NOMO-1 treated with DMSO at 0.1 percent for 48 hours (cell line): Measurements from ENCODE around the gene DENND5A.
"Not testable (repeated sequence)": the region's sequence is repeated elsewhere in the genome, so short reads cannot be mapped to it uniquely, and the experiment has no call there.

ENCODE experiments used
- DNase-seq: peaks from one replicate; lab custom pipeline; 2025; ENCODE audit not compliant: unreplicated experiment; lab: John Stamatoyannopoulos, UW

Gene DENND5A

DNA sequence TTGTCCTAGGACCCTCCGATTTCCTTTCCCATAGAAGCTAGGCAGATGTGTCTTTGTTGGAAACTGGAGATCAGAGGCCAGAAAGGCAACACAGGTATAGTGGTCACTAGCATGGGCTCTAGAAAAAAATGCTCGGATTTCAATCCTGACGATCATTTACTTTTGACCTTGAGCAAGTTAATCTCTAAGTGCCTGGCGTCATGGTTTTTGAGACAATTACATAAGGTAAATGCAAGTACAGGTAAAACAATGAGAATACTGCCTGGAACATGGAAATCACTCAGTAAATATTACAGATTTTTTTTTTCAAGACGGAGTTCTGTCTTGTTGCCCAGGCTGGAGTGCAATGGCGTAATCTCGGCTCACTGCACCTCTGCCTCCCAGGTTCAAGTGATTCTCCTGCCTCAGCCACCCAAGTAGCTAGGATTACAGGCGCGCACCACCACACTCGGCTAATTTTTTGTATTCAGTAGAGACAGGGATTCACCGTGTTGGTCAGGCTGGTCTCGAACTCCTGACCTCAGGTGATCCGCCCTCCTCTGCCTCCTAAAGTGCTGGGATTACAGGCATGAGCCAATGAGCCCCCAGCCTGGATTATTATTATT, 1.1 kb upstream of the DENND5A start:
- DNase-seq, result no peak

DNA sequence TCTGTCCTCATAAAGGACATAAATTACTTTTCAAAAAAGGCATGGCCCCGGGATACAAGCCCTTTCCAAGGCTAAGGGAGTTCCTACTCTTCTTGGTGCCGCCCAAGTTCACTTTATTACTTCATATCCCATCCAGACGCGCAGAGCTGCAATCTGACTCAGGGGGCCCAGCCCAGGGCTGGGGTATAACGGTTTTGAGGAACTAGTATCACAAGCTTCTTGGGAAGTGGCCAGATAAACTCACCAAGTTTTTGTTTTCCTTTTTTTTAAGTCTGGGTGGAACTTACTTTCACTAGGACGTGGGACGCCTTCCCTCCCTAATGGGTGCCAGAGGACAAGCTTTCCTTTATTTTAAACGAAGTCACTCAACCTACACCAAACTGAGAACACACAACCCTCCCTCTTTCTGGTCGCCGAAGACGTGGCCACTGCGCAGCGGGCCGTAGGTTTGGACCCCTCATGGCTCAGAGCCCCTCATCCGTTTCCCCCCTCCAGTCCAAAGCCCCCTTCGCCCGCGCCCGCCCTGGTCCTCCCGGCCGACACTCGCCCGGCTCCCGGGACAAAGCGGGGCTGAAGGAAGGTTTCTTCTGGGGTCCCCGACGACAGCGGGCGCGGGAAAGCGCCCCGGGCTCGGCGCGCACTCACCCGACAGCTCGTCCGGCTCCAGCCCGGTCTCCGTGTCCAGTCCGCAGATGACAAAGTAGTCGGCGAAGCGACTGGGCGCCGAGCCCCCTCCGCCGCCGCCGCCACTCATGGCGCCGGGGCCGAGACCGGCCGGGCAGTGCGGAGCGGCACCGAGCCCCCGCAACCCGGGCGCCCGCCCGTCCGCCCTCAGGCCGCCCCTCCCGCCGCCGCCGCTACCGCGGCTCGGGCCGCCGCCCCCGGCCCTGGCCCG, 587 bp downstream of the DENND5A start:
- DNase-seq, result peak; percentile 87

GRCh38 chr11:9263840-9264315, 1.3 kb downstream of the DENND5A start:
- DNase-seq, result peak; percentile 89

GRCh38 chr11:9260838-9261146, 4.4 kb downstream of the DENND5A start:
- DNase-seq, result not testable (repeated sequence)

GRCh38 chr11:9259981-9260837, 4.9 kb downstream of the DENND5A start:
- no peak for DNase-seq

GRCh38 chr11:9258279-9258678, 6.9 kb downstream of the DENND5A start:
- DNase-seq, result not testable (repeated sequence)

- no peak for DNase-seq
These were observed 10.7 kb downstream of the DENND5A start for GRCh38 chr11:9254416-9254815.

GRCh38 chr11:9253086-9253485, 12.1 kb downstream of the DENND5A start:
- DNase-seq, result no peak

- DNase-seq, result no peak
These were observed 13.8 kb downstream of the DENND5A start for GRCh38 chr11:9251311-9251710.

GRCh38 chr11:9250139-9250582, 15.0 kb downstream of the DENND5A start:
- DNase-seq, result peak; percentile 36

DNA sequence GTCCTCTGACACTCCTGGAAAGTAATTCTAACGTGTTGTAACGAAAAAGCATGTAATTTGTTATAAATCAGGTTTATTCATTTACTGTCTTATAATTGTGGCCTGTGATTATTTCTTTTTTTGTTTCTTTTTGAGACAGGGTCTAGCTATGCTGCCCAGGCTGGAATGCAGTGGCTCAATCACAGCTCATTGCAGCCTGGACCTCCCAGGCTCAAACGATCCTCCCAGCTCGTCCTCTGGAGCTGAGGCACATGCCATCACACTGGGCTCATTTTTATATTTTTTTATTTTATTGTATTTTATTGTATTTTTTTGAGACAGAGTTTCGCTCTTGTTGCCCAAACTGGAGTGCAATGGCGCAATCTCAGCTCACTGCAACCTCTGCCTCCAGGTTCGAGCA, 15.9 kb downstream of the DENND5A start:
- no peak for DNase-seq

DNA sequence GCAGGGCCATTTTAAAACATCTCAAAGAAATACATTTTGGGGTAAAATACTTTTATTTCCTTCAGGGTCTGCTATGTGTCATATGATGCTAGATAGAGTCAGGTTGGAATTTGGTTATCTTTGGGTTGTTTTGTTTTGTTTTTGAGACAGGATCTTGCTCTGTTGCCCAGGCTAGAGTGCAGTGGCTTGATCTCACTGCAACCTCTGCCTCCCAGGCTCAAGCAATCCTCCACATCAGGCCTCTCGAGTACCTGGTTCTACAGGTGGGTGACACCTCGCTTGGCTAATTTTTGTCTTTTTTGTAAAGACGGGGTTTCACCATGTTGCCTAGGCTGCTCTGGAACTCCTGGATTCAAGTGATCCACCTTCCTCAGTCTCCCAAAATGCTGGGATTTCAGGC, 17.3 kb downstream of the DENND5A start:
- no peak for DNase-seq

DNA sequence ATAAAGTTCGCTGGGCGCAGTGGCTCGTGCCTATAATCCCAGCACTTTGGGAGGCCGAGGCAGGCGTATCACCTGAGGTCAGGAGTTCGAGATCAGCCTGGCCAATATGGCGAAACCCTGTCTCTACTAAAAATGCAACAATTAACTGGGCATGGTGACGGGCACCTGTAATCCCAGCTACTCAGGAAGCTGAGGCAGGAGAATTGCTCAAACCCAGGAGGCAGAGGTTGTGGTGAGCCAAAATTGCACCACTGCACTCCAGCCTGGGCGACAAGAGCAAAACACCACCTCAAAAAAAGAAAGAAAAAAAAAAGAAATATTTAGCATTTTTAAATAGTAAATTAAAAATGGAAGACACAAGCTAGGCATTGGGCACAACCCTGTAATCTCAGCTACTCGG, 28.9 kb downstream of the DENND5A start:
- not testable (repeated sequence) for DNase-seq

DNA sequence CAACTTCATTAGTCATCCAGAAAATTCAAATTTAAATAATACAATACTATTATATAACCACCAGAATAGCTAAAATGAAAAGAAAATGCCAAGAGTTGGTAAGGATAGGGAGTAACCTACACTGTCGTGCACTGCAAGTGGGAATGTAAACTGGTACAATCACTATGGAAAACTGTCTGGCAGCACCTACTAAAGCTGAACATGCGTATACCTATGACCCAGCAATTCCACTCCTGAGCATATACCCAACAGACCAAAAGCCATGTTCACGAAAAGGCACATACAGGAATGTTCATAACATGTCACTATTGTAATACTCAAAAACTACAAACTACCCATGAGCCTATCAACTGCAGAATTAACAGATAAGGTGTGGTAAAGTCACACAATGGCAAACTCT, 32.7 kb downstream of the DENND5A start:
- DNase-seq, result no peak

DNA sequence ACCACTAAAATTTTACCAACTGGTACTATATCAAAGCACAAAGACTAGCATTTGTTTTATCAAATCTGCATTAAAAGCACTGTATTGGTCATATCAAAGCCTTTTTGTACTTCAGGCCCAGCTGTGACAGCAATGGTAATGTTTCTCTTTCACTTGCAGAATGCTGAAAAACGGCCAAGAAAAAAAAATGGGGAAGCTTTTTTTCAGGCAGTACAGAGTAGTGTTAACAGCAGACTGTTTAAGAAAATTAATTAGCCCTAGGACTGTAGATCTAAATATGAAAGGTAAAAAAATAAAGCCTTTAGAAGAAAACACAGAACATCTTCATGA, 33.3 kb downstream of the DENND5A start:
- DNase-seq, result peak; percentile 74

DNA sequence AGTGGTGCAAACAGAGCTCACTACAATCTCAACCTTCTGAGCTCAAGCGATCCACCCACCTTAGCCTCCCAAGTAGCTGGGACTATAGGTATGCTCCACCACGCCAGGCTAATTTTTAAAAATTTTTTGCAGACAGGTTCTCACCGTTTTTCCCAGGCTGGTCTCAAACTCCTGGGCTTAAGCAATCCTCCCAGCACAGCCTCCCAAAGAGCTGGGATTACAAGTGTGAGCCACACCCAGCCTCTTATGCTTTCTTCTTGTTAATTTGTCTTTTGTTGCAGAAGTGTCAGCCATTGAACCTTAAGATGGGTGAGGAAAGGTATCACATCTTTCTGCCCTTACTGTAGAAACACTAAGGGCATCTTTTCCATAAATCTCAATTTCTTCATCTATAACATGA, 34.9 kb downstream of the DENND5A start:
- no peak for DNase-seq

- no peak for DNase-seq
These were observed 37.1 kb downstream of the DENND5A start for GRCh38 chr11:9228091-9228490.

GRCh38 chr11:9225748-9226298, 39.3 kb downstream of the DENND5A start:
- DNase-seq, result no peak

GRCh38 chr11:9222654-9223053, 42.5 kb downstream of the DENND5A start:
- DNase-seq, result no peak

- DNase-seq, result not testable (repeated sequence)
These were observed 44.3 kb downstream of the DENND5A start for GRCh38 chr11:9220853-9221252.

DNA sequence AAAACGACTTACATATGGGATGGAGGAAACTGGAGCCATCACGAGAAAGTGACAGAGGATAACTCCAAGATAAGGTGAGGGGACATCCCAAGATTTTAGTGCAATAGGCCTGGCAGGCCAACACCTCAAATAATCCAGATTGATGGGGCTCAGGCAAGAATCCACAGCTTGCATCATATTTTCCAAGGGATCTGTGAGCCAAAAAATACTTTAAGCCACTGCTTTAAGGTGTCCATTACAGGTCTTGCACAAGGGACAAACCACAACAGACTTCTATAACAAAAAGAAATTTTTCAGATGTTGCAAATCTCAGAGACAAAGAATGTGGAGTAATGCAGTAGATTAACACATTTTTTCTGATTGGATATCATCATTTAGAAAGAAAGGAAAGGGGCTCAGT, 45.6 kb downstream of the DENND5A start:
- no peak for DNase-seq
